Peyer's patch (tissue), 4 donors: Measurements from ENCODE around the gene KLHL17. TPM values are rescaled to one million over a fixed set of nuclear protein-coding genes. Genes with fewer than 3 reads are reported as not detected.

Source experiments
- DNase-seq, 3 donors: peaks; one replicate each; pipeline ENCODE4 v3.0.0-alpha.2; 2017 to 2019
- H3K27ac ChIP-seq, 4 donors: fragments of 200-600 bp; sonication (generic); one replicate each; pipeline ENCODE4 v1.5.1; 2016 to 2019
- H3K27me3 ChIP-seq, 2 donors: fragments of 200-600 bp; sonication (generic); one replicate each; pipeline ENCODE4 v1.5.1; 2019
- H3K36me3 ChIP-seq, 3 donors: fragments of 200-600 bp; sonication (generic); one replicate each; pipeline ENCODE4 v1.5.1; 2016 to 2019
- H3K4me1 ChIP-seq, 4 donors: fragments of 200-600 bp; sonication (generic); one replicate each; pipeline ENCODE4 v1.5.1; 2016 to 2019
- H3K4me3 ChIP-seq, 4 donors: fragments of 200-600 bp; sonication (generic); 1 replicate in 3 of 4; 2 replicates in 1 of 4; pipeline ENCODE4 v1.5.1; 2016 to 2019; ENCODE audit warnings: mild to moderate bottlenecking in 1 of 4
- H3K9me3 ChIP-seq, 4 donors: fragments of 200-600 bp; sonication (generic); one replicate each; pipeline ENCODE4 v1.5.1; 2016 to 2019; ENCODE audit warnings: mild to moderate bottlenecking in 1 of 4
- CTCF ChIP-seq, 6 experiments: fragments of 450-650 bp in 4 of 6; fragments of 200-600 bp in 2 of 6; sonication (generic) in 1 of 6; IDR thresholded peaks; one replicate each; pipeline ENCODE4 v1.5.1; 2017 to 2019; ENCODE audit warnings: antibody characterized with exemption in 6 of 6, mild to moderate bottlenecking in 3 of 6, moderate library complexity in 1 of 6
- POLR2A ChIP-seq, 2 donors: fragments of 450-650 bp; IDR thresholded peaks; one replicate each; pipeline ENCODE4 v1.5.1; 2017; ENCODE audit warnings: antibody characterized with exemption in 2 of 2, mild to moderate bottlenecking in 2 of 2, moderate library complexity in 2 of 2
- total RNA-seq, 4 donors: library from RNA; depleted of rRNA; stranded (reverse); fragments of >200 nt; gene quantifications; one replicate each; pipeline ENCODE4 v1.1.0, GENCODE V29; 2016

The KLHL17 gene
- total RNA-seq, 4 donors from 2014 or later: 14.9 to 17.0 (median 15.8) TPM

- DNase-seq: no peak
- H3K4me1 ChIP-seq: peaks cover 0 to 30% (median 15%) of the 10 kb centered on the region in 4 donors
- H3K27me3 ChIP-seq: peaks cover 0 to 2% of the 10 kb centered on the region in 2 donors
- H3K4me3 ChIP-seq: peak overlapping the region in 1 of 4 donors; percentile 50
- no peaks in the 10 kb centered on the region for H3K9me3 ChIP-seq
- TF ChIP-seq CTCF (IDR thresholded peaks at IDR 0.05): no peak
- peak overlapping the region; percentile 69 to 79 (median 76) for H3K27ac ChIP-seq
- H3K36me3 ChIP-seq: peaks cover 0 to 10% (median 0%) of the 10 kb centered on the region in 3 donors
Observed at GRCh38 chr1:965526-966134, 5.2 kb downstream of the KLHL17 start.

GRCh38 chr1:966135-966703, 5.8 kb downstream of the KLHL17 start, which contains the start of gene PLEKHN1:
TSS of gene PLEKHN1 (plus strand) at chr1:966482. CDS start at chr1:966532, 50 bp downstream.
- no peak for TF ChIP-seq POLR2A (IDR thresholded peaks at IDR 0.05)
- TF ChIP-seq CTCF (IDR thresholded peaks at IDR 0.05): no peak

GRCh38 chr1:966704-967300, 6.4 kb downstream of the KLHL17 start:
- TF ChIP-seq POLR2A (IDR thresholded peaks at IDR 0.05): peak in 1 of 2 donors; percentile 20
- TF ChIP-seq CTCF (IDR thresholded peaks at IDR 0.05): no peak
- Histone ChIP-seq H3K27me3 (peaks cover 0 to 11% of the 10 kb centered on the region in 2 donors), H3K36me3 (peaks cover 0 to 10% (median 0%) of the 10 kb centered on the region in 3 donors)

More at GRCh38 chr1:966135-966703, 5.8 kb downstream of the KLHL17 start, which contains the start of gene PLEKHN1:
- H3K36me3 ChIP-seq: peaks cover 0 to 10% (median 0%) of the 10 kb centered on the region in 3 donors
- peak in 2 of 3 donors; percentile 38 to 65 for DNase-seq
- H3K27ac ChIP-seq: peak within 1 kb of the TSS; percentile 69 to 79 (median 76)
- H3K4me3 ChIP-seq: peak within 1 kb of the TSS; percentile 50 to 73 (median 55)
- H3K27me3 ChIP-seq: peaks cover 0 to 5% of the 10 kb centered on the region in 2 donors
- H3K4me1 ChIP-seq: peaks cover 0 to 26% (median 15%) of the 10 kb centered on the region in 4 donors
- no peaks in the 10 kb centered on the region for H3K9me3 ChIP-seq

GRCh38 chr1:967466-968343, 7.3 kb downstream of the KLHL17 start:
- DNase-seq: no peak
- Histone ChIP-seq H3K27me3 (peaks cover 0 to 16% of the 10 kb centered on the region in 2 donors), H3K36me3 (peaks cover 0 to 5% (median 0%) of the 10 kb centered on the region in 3 donors), H3K4me1 (peaks cover 0 to 19% (median 11%) of the 10 kb centered on the region in 4 donors), H3K9me3 (no peaks in the 10 kb centered on the region), H3K27ac (no peak overlapping the region), H3K4me3 (peak overlapping the region in 2 of 4 donors; percentile 50 to 73)
- TF ChIP-seq POLR2A (IDR thresholded peaks at IDR 0.05) (no peak), CTCF (IDR thresholded peaks at IDR 0.05) (no peak)

More at GRCh38 chr1:966704-967300, 6.4 kb downstream of the KLHL17 start:
- Histone ChIP-seq H3K4me3 (peak overlapping the region; percentile 50 to 73 (median 55)), H3K27ac (peak overlapping the region; percentile 69 to 79 (median 76)), H3K4me1 (peaks cover 0 to 20% (median 12%) of the 10 kb centered on the region in 4 donors), H3K9me3 (no peaks in the 10 kb centered on the region)
- peak; percentile 81 to 92 (median 84) for DNase-seq
